UCSD-AML1 (cell line): ENCODE measurements around the gene DOHH.

ENCODE experiments used
- DNase-seq: peaks from one replicate; lab custom pipeline; 2025; ENCODE audit not compliant: unreplicated experiment; lab: John Stamatoyannopoulos, UW

DOHH gene, protein sequence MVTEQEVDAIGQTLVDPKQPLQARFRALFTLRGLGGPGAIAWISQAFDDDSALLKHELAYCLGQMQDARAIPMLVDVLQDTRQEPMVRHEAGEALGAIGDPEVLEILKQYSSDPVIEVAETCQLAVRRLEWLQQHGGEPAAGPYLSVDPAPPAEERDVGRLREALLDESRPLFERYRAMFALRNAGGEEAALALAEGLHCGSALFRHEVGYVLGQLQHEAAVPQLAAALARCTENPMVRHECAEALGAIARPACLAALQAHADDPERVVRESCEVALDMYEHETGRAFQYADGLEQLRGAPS

DNA sequence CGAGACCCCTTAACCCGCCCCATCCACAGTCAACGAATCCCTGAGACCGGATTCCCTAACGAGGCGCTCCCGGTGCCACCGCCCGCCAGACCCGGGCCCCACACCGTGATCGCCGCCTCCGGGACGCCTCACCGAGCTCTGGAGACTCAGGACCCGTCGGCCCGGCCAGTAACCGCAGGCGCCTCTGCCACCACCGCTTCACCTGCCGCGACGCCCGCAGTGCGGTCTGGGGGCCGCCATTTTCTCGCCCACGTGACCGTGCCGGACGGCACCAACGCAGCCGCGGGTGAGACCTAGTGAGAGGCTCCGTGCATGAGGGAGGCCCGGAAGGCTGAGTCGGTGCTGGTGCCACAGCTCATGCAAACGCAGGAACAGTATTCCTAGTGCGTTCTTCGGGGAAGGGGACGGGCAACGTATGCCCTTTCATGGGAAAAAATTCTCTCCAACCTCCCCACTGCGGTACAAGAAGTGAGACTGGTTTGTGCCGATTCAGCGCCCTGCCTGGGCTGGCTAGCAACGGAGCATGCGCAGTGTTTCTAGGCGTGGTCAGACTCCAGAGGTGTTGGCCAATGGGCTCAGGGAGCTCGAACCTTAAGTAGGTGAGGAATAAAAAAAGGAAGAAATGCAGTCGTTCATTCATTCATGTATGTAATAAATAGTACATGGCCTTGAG lies at the start of gene DOHH:
DOHH (minus strand) TSS at position 246 of the 673 bp plus-strand sequence. CDS start 3,860 bp downstream, outside the sequence.
- peak; percentile 93 for DNase-seq

- DNase-seq, result no peak
Measured at GRCh38 chr19:3549816-3550215, 49.3 kb upstream of the DOHH start.

GRCh38 chr19:3548606-3549005 lies 48.1 kb upstream of the DOHH start:
- no peak for DNase-seq

- DNase-seq, result no peak
Measured at GRCh38 chr19:3547767-3548282, 47.4 kb upstream of the DOHH start.

GRCh38 chr19:3547301-3547731 lies 46.8 kb upstream of the DOHH start:
- peak; percentile 27 for DNase-seq

DNA sequence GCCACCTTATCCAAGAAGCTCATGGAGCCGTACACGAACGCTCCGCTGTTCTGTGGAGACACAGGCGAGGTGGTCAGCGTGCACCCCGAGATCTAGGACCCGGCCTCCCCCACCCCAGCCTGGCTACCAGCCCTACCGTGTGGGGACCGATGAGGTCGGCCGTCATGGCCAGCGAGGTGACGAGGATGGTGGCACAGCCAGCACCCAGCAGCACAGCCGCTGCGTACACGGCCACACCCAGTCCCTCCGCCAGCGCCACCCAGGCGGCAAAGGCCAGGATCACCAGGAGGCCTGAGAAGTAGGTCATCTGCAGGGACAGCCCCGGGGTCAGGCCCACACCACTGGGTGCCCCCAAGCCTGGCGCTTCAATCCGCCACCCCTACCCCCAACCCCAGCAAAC lies 45.6 kb upstream of the DOHH start:
- no peak for DNase-seq

GRCh38 chr19:3545669-3546034 lies 45.2 kb upstream of the DOHH start:
- DNase-seq, result no peak

DNA sequence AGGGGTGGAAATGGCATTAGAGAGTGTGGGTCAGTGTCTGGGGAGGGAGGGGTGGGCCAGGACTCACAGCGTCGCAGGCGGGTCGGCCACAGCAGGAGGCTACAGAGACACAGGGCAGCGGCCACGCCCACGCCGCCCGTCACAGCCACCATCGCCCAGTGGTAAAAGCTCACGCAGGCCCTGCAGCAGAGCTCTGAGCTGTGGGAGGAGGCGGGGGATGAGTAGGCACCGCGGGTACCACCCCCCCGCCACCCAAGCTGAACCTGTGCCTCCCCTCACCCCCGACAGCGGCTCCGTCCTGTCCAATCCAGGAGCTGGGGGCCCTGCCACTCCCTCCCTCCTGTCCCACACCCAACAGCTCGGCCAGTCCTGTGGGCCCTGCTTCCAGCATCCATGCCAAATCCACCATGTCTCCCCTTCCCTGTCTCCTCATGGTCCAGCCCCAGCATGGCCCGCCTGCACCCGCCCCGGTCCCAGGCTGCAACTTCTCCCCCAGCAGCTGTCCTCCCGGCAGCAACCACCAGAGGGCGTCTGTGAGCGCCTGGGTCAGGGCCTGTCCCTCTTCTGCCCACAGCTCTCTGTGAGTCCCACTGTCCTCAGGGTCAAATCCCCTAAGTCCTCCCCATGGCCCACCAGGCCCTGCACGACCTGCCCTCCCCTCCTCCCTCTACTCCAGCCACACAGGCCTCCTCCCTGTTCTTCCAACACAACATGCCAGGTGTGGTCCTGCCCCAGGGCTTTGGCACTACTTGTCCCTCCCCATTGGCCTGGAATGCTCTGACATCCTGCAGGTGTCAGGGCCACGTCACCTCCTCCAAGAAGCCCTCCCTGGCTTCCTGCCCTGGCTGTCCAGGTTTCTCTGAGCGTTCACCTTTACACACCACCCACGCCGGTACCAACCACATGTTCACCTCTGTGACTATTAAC lies 44.5 kb upstream of the DOHH start:
- DNase-seq, result peak; percentile 78

GRCh38 chr19:3544058-3544376 lies 43.5 kb upstream of the DOHH start:
- DNase-seq, result no peak

DNA sequence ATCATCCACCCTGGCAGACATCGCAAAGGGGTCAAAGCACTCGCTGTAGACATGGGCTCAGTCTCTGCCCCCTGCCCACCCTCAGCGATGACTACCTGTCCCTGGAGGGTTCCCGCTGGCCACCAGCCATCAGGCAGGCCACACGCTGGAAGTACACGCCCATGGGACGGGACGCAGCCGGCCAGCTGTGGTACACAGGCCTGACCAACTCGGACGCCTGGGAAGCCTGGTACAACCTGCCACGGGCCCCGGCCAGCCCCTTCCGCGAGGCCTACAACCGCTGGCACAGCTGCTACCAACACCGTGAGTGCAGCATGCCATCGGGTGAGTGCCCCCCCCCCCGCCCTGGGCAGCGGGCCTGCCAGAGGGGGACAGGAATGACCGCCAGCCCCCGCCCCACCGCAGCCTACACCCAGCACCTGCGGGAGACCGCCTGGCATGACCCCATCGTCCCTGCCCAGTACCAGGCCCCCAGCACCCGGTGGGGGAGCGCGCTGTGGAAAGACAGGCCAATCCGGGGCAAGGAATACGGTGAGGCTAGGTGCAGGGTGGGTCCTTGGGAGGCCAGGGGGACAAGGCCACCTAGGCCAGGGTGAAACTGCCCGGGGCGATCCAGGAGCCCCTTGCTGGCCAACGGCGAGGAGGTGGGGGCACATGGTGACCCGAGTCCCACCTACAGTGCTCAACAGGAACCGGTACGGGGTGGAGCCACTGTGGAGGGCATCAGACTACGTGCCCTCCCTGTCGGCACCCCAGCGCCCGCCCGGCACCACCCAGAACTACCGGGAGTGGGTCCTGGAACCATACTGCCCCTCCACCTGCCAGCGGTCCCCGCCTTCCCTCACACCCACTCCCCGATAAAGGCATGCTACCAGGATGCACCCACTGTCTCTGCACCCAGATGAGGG lies 42.9 kb upstream of the DOHH start:
- DNase-seq, result no peak

DNA sequence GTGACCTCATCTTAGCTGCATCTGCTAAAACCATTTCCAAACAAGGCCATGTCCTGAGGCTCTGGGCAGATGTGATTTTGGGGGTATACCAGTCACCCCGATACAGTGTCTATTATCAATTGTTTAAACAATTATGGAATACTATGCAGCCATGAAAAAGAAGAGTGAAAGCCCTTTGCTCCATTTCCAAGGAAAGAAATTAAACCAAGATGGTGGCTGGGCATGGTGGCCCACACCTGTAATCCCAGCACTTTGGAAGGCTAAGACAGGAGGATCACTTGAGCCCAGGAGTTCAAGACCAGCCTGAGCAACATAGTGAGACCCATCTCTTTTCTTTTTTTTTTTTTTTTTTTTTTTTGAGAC lies 39.3 kb upstream of the DOHH start:
- DNase-seq, result no peak

GRCh38 chr19:3538965-3539755 lies 38.7 kb upstream of the DOHH start, which contains the start of gene TEKTIP1:
TSS of gene TEKTIP1 (plus strand) at chr19:3539174. CDS start at chr19:3539178, 4 bp downstream.
- no peak for DNase-seq

- no peak for DNase-seq
Measured at GRCh38 chr19:3538258-3538929, 37.9 kb upstream of the DOHH start.

GRCh38 chr19:3537438-3538240 lies 37.2 kb upstream of the DOHH start:
- no peak for DNase-seq

- DNase-seq, result no peak
Measured at GRCh38 chr19:3537101-3537437, 36.6 kb upstream of the DOHH start.

- DNase-seq, result no peak
Measured at GRCh38 chr19:3536429-3537100, 36.1 kb upstream of the DOHH start.

GRCh38 chr19:3535981-3536380 lies 35.5 kb upstream of the DOHH start:
- DNase-seq, result no peak

DNA sequence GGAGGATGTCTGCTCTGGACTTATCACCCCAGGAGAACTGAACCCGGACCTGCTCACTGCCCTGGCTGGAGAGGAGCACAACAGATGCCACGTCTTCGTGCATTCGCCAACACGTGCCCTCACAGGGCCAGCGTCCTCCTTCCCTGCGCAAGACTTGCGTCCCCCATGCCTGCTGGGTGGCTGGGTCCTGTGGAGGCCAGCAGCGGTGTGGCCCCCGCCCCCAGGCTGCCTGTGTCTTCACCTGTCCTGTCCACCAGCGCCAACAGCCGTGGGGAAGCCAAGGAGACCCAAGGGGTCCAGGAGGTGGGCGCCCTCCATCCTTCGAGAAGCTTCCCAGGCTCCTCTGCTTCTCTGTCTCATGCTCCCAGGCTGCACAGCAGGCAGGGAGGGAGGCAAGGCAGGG lies 35.1 kb upstream of the DOHH start:
- DNase-seq, result no peak
